GM21447 (cell line): ENCODE results near the gene GPRASP1.
"Not testable (repeated sequence)": the region's sequence is repeated elsewhere in the genome, so short reads cannot be mapped to it uniquely, and the experiment has no call there.

Experiments used
- ATAC-seq: cut with Tn5 transposase; IDR thresholded peaks from one replicate; pipeline ENCODE4 v1.9.1; 2021; ENCODE audit not compliant: unreplicated experiment

Gene GPRASP1

GRCh38 chrX:102651242-102652011 is at the start of gene GPRASP1:
Gene GPRASP1, plus strand, starts transcription at chrX:102651483. Its CDS starts 2,431 bp downstream, at chrX:102653914.
- no peak for ATAC-seq

- no peak for ATAC-seq
These were observed 47.0 kb upstream of the GPRASP1 start for GRCh38 chrX:102604327-102604726.

- ATAC-seq: no peak
These were observed 45.2 kb upstream of the GPRASP1 start for GRCh38 chrX:102606115-102606514.

- ATAC-seq: no peak
These were observed 40.4 kb upstream of the GPRASP1 start for GRCh38 chrX:102610905-102611304.

GRCh38 chrX:102624105-102624504 is 27.2 kb upstream of the GPRASP1 start:
- no peak for ATAC-seq

- ATAC-seq: no peak
These were observed 23.6 kb upstream of the GPRASP1 start for GRCh38 chrX:102627640-102628039.

- ATAC-seq: no peak
These were observed 13.7 kb upstream of the GPRASP1 start for GRCh38 chrX:102637561-102637960.

- ATAC-seq: no peak
These were observed 411 bp upstream of the GPRASP1 start for GRCh38 chrX:102650903-102651241.

GRCh38 chrX:102652031-102652688 is 877 bp downstream of the GPRASP1 start:
- ATAC-seq: no peak

- no peak for ATAC-seq
These were observed 3.4 kb downstream of the GPRASP1 start for GRCh38 chrX:102654696-102655095.

- ATAC-seq: no peak
These were observed 7.3 kb downstream of the GPRASP1 start for GRCh38 chrX:102658556-102658955.

- peak; percentile 98 for ATAC-seq
These were observed 8.8 kb downstream of the GPRASP1 start for GRCh38 chrX:102659790-102660757.

- not testable (repeated sequence) for ATAC-seq
These were observed 12.5 kb downstream of the GPRASP1 start for GRCh38 chrX:102663820-102664219.

- not testable (repeated sequence) for ATAC-seq
These were observed 15.8 kb downstream of the GPRASP1 start for GRCh38 chrX:102667034-102667433.

GRCh38 chrX:102669526-102669925 is 18.2 kb downstream of the GPRASP1 start:
- ATAC-seq: no peak

- ATAC-seq: no peak
These were observed 21.6 kb downstream of the GPRASP1 start for GRCh38 chrX:102672856-102673255.

GRCh38 chrX:102677479-102677878 is 26.2 kb downstream of the GPRASP1 start:
- ATAC-seq: not testable (repeated sequence)

GRCh38 chrX:102684772-102685520 is 33.7 kb downstream of the GPRASP1 start:
- no peak for ATAC-seq

GRCh38 chrX:102694749-102695148 is 43.5 kb downstream of the GPRASP1 start:
- ATAC-seq: no peak

GRCh38 chrX:102696306-102696705 is 45.0 kb downstream of the GPRASP1 start:
- ATAC-seq: no peak

- ATAC-seq: no peak
These were observed 46.2 kb downstream of the GPRASP1 start for GRCh38 chrX:102697494-102697893.
